ENCODE results near the gene MAGEA3. TPM values are rescaled to one million over a fixed set of nuclear protein-coding genes. Genes with fewer than 3 reads are reported as not detected.
"Not testable (repeated sequence)": the region's sequence is repeated elsewhere in the genome, so short reads cannot be mapped to it uniquely, and the experiment has no call there.

Gene MAGEA3, protein sequence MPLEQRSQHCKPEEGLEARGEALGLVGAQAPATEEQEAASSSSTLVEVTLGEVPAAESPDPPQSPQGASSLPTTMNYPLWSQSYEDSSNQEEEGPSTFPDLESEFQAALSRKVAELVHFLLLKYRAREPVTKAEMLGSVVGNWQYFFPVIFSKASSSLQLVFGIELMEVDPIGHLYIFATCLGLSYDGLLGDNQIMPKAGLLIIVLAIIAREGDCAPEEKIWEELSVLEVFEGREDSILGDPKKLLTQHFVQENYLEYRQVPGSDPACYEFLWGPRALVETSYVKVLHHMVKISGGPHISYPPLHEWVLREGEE
- total RNA-seq: not detected in 2 replicates

DNA sequence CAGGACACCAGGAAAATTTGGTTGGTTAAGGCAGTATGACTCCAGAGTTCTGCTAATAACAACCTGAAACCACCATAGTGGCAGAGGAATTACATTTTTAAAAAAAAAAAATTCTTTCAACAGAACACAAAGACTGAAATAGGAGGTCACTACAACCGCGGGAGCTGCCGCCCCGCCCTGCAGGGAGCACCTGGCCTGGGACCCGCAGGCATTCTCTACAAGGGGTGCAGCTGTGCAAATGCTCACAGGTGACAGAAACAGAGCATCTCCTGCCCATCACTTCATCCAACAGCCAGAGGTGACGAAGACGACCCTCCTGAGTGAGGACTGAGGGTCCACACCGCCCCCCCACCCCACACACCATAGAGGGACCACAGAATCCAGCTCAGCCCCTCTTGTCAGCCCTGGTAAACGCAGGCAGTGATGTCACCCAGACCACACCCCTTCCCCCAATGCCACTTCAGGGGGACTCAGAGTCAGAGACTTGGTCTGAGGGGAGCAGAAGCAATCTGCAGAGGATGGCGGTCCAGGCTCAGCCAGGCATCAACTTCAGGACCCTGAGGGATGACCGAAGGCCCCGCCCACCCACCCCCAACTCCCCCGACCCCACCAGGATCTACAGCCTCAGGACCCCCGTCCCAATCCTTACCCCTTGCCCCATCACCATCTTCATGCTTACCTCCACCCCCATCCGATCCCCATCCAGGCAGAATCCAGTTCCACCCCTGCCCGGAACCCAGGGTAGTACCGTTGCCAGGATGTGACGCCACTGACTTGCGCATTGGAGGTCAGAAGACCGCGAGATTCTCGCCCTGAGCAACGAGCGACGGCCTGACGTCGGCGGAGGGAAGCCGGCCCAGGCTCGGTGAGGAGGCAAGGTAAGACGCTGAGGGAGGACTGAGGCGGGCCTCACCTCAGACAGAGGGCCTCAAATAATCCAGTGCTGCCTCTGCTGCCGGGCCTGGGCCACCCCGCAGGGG is at the start of gene MAGEA3:
Gene MAGEA3 (plus strand): TSS at position 843 of the 980 bp plus-strand sequence. CDS start 2,039 bp downstream, outside the sequence.
- POLR2A ChIA-PET; H3K4me3 Mint-ChIP-seq; H3K27me3 Mint-ChIP-seq; intact Hi-C loops (cut with micrococcal nuclease); H3K9me3 Mint-ChIP-seq; CTCF ChIA-PET; DNase-seq; H3K4me1 Mint-ChIP-seq; H3K36me3 Mint-ChIP-seq (ENCODE audit: low read depth); H3K27ac Mint-ChIP-seq; ATAC-seq (ENCODE audit: low read depth): not testable (repeated sequence)

DNA sequence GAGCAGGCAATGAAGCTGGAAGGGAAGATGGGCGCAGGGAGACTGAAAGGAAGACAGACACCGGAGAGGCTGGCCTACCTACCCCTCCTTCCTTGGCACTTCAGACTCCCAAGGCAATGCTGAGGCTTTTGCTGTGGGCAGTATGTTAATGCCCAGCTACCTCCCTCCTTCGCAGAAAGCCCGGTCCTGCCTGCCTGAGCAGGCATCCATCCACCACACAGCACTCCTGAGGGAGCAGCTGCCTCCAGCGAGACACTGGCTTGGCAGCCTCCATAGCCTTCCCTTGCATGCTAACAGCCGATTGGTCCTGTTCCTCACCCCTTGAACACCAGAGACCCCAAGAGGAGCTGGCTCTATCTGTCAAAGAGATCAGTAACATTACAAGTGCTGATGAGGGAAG is 46.5 kb upstream of the MAGEA3 start:
- no peak for DNase-seq
- no peak for TF ChIP-seq CTCF (IDR thresholded peaks at IDR 0.05)

GRCh38 chrX:152652467-152652866 is 46.1 kb upstream of the MAGEA3 start:
- Mint-ChIP-seq H3K36me3 (ENCODE audit: low read depth) (no peaks in the 10 kb centered on the region), H3K27me3 (peaks cover 2% of the 10 kb centered on the region), H3K9me3 (no peaks in the 10 kb centered on the region), H3K4me3 (no peak overlapping the region), H3K27ac (no peak overlapping the region), H3K4me1 (no peaks in the 10 kb centered on the region)
- ChIA-PET CTCF (no interaction called here), POLR2A (no interaction called here)
- intact Hi-C loops (cut with micrococcal nuclease): no loop called here
- no peak for ATAC-seq (ENCODE audit: low read depth)
- no peak for TF ChIP-seq CTCF (IDR thresholded peaks at IDR 0.05)
- no peak for DNase-seq

More for the DNA sequence above, 46.5 kb upstream of the MAGEA3 start:
- ChIA-PET POLR2A (no interaction called here), CTCF (no interaction called here)
- Mint-ChIP-seq H3K4me1 (no peaks in the 10 kb centered on the region), H3K36me3 (ENCODE audit: low read depth) (no peaks in the 10 kb centered on the region), H3K9me3 (no peaks in the 10 kb centered on the region), H3K4me3 (no peak overlapping the region), H3K27ac (no peak overlapping the region), H3K27me3 (peaks cover 2% of the 10 kb centered on the region)
- ATAC-seq (ENCODE audit: low read depth): no peak
- intact Hi-C loops (cut with micrococcal nuclease): no loop called here

- ChIA-PET CTCF (no interaction called here), POLR2A (no interaction called here)
- Mint-ChIP-seq H3K36me3 (ENCODE audit: low read depth) (no peaks in the 10 kb centered on the region), H3K4me3 (no peak overlapping the region), H3K27ac (no peak overlapping the region), H3K27me3 (peaks cover 2% of the 10 kb centered on the region), H3K4me1 (no peaks in the 10 kb centered on the region), H3K9me3 (no peaks in the 10 kb centered on the region)
- DNase-seq: no peak
- TF ChIP-seq CTCF (IDR thresholded peaks at IDR 0.05): no peak
- intact Hi-C loops (cut with micrococcal nuclease): no loop called here
- no peak for ATAC-seq (ENCODE audit: low read depth)
These were observed 42.5 kb upstream of the MAGEA3 start for GRCh38 chrX:152656087-152656486.

DNA sequence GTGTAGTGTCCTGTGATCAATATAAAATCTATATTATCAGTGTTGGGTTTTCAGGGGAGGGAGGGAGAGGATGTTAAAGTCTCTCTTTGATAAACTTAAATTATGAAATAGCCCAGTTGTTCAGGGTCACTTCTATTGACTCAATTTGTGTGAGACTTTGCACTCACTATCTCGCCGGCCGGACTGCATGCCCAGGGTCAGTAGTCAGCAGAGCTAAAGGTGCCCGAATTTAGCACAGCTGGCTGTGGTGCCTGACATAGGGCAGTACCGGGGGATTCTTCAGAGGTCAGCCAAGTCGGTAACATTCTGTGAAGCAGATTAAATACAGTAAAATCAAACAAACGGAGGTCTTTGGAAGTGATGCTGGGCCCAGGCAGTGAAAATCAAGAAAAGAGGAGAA is 41.7 kb upstream of the MAGEA3 start:
- H3K4me1 Mint-ChIP-seq: no peaks in the 10 kb centered on the region
- ChIA-PET POLR2A (no interaction called here), CTCF (no interaction called here)
- H3K36me3 Mint-ChIP-seq (ENCODE audit: low read depth): no peaks in the 10 kb centered on the region
- DNase-seq: no peak
- H3K9me3 Mint-ChIP-seq: no peaks in the 10 kb centered on the region
- H3K4me3 Mint-ChIP-seq: no peak overlapping the region
- no peak for TF ChIP-seq CTCF (IDR thresholded peaks at IDR 0.05)
- intact Hi-C loops (cut with micrococcal nuclease): no loop called here
- H3K27me3 Mint-ChIP-seq: peaks cover 2% of the 10 kb centered on the region
- no peak overlapping the region for H3K27ac Mint-ChIP-seq
- ATAC-seq (ENCODE audit: low read depth): no peak

Data from activated B cell treated with CpG ODN at 0.5 μM for 24 hours (primary cell).